NB4 (cell line): ENCODE data around the gene PRKCE.

Experiments used
- DNase-seq: peaks from one replicate; pipeline ENCODE4 v3.0.0; 2010; ENCODE audit warnings: low read depth
- H3K4me3 ChIP-seq: one replicate; pipeline ENCODE4 v1.5.1; 2011; ENCODE audit warnings: mild to moderate bottlenecking, low read depth, low read length, moderate library complexity
- MYC ChIP-seq: IDR thresholded peaks from 2 replicates; pipeline ENCODE4 v1.6.1; 2011; ENCODE audit warnings: low read depth, low read length
- POLR2A ChIP-seq: IDR thresholded peaks from 2 replicates; pipeline ENCODE4 v1.6.1; 2011; ENCODE audit warnings: mild to moderate bottlenecking; ENCODE audit not compliant: insufficient read length; ENCODE audit errors: extremely low read depth
- TF ChIP-seq, protein P1 (sequence below): IDR thresholded peaks from one replicate; pipeline ENCODE4 v1.5.1; 2012; ENCODE audit warnings: low read depth, low read length
- TF ChIP-seq, protein P2 (sequence below): IDR thresholded peaks from 2 replicates; pipeline ENCODE4 v1.6.1; 2011; ENCODE audit warnings: low read depth, low read length

The PRKCE gene

DNA sequence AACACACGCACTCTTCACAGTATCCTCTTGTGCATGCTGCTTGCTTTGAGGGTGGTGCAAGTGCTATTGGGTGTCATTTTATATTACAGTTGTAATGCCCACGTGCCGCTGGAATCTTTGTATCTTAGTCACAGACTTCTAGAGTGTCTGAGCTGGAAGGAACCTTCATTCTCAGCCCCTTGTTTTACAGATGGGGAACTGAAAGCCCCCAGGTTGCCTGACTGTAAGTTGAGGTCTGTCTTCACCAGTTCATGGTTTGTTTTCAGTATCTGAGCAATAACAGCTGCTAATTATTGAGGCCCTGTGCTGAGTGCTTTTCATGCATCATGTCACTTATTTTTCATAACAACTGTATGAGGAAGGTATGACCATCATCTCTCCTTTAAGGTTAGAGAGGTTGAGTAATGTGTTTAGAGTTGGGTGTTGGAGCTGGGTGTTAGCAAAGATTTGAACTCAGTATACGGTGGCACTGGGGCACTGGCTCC, 77.0 kb downstream of the PRKCE start:
- TF ChIP-seq, protein P1, sequence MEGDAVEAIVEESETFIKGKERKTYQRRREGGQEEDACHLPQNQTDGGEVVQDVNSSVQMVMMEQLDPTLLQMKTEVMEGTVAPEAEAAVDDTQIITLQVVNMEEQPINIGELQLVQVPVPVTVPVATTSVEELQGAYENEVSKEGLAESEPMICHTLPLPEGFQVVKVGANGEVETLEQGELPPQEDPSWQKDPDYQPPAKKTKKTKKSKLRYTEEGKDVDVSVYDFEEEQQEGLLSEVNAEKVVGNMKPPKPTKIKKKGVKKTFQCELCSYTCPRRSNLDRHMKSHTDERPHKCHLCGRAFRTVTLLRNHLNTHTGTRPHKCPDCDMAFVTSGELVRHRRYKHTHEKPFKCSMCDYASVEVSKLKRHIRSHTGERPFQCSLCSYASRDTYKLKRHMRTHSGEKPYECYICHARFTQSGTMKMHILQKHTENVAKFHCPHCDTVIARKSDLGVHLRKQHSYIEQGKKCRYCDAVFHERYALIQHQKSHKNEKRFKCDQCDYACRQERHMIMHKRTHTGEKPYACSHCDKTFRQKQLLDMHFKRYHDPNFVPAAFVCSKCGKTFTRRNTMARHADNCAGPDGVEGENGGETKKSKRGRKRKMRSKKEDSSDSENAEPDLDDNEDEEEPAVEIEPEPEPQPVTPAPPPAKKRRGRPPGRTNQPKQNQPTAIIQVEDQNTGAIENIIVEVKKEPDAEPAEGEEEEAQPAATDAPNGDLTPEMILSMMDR = no peak
- TF ChIP-seq, protein P2, sequence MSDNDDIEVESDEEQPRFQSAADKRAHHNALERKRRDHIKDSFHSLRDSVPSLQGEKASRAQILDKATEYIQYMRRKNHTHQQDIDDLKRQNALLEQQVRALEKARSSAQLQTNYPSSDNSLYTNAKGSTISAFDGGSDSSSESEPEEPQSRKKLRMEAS = no peak
- no peak for TF ChIP-seq MYC
- TF ChIP-seq POLR2A = no peak
- no peak overlapping the region for H3K4me3 ChIP-seq

DNA sequence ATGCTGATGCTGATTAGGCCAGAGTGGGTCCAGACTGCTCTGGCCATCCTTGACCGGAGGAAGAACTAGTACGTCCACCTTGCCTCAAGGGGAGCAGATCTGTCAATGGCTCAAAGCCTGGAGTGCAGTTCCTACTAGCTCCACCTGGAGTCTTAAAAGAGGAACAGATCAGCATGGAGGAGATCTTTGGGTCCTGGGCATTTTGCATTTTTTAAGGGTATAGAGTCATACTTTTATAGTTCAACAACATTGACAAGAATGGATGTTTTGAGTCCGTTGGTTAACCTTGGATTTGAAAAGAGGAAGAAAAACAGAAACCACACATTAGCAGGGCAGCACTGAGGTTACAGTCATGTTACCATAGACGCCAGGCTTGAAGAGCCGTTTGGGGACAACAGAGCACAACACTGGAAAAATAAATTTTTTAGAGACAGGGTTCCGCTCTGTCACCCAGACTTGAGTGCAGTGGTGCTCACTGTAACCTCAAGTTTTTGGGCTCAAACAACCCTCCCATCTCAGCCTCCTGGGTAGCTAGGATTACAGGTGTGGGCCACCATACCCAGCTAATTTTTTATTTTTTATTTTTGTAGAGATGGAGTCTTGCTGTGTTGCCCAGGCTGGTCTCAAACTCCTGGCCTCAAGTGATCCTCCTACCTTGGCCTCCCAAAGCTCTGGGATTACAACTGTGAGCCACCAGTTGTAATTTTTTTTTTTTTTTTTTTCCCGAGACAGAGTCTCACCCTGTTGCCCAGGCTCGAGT, 78.5 kb downstream of the PRKCE start:
- peak; percentile 78 for DNase-seq
- TF ChIP-seq MYC = 0 out of 2 replicates have a peak, but pooled peaks have one; percentile 32
- TF ChIP-seq, protein P2 = 0 out of 2 replicates have a peak, but pooled peaks have one; percentile 8
- TF ChIP-seq, protein P1 = peak; percentile 56
- no peak for TF ChIP-seq POLR2A
- no peak overlapping the region for H3K4me3 ChIP-seq

More for the DNA sequence above, 77.0 kb downstream of the PRKCE start:
- no peak for DNase-seq

DNA sequence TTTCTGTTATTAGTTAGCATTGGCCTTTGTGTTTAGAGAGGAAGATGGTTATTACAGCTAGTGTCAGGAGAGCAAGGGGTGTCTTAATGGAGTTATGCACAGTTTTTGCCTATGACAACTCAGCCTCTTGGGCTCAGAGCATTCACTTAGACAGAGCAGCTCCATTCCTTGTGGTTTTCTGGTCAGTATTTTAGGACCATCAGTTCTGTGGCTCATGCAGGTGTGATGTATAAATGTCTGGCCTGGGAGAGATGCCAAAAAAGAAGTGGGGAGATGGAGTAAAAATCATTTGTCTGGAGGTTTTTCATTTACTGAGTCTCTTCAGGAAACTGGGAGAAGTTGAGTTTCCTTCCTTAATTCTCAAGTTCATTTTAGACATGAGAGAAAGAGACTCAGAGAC, 79.7 kb downstream of the PRKCE start:
- TF ChIP-seq MYC = no peak
- no peak for TF ChIP-seq POLR2A
- TF ChIP-seq, protein P2 = no peak
- TF ChIP-seq, protein P1 = no peak
- no peak overlapping the region for H3K4me3 ChIP-seq
- DNase-seq = no peak

DNA sequence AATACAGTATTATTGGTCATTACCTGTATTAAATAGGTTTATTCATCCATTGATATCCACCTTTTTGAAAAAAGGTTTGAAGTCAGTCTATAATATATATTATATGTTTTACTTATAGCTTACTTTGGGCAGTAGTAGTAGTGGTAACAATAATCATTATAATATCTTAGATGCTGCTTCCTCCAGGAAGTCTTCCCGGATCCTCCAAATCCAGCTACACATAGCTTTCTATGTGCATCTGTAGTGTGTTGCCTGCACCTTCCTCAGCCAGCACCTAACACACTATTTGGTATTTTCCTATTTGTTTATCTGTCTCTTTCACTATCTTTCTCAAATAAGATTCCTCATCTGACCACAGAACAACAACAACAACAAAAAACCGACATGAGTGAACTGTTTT, 81.0 kb downstream of the PRKCE start:
- no peak overlapping the region for H3K4me3 ChIP-seq
- DNase-seq = no peak
- TF ChIP-seq MYC (no peak), POLR2A (no peak)
- TF ChIP-seq, protein P1 = no peak
- TF ChIP-seq, protein P2 = no peak

DNA sequence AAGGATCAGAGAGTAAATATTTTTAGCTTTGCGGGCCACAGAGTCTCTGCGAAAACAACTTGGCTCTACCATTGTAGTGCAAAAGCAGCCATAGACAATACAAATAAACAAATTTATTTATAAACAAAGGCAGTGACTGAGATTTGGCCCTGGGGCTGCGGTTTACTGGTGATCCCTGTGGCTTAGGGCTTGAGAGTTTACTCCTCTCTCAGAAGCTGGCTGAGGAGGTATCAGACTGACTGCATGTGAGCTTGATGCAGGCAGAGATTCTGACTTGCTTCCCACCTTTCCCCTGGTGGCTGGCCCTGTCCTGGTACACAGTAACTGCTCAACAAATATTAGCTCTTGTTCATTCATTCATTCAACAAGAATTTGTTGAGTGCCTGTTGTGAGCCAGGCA, 81.5 kb downstream of the PRKCE start:
- no peak for DNase-seq
- TF ChIP-seq, protein P1 = no peak
- TF ChIP-seq, protein P2 = no peak
- no peak for TF ChIP-seq POLR2A
- no peak for TF ChIP-seq MYC
- H3K4me3 ChIP-seq = no peak overlapping the region
